ENCODE results near the gene SCLT1.

DNA sequence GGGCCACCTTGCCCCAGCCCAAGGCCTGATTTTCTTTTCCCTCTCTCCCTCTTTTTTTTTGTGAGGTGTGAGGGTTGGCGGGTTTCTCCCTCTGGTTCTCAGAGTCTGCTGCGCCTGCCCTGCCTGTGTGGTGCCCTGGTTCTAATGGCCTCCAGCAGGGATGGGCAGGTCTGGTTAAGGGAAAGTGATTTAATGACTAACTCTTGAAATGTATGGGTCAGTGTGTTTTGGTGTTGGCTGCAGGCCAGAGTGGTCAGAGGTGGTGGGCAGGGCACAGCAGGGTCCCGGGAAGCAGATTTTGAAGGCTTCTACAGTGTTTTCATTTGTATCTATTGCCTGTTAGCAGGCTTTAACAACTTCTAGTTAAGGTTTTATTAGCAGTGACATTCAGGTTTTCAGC is 244.9 kb downstream of the SCLT1 start:
- TF ChIP-seq GATA2 (IDR thresholded peaks at IDR 0.05; ENCODE audit: low read depth, low read length) (no peak), GATA3 (IDR thresholded peaks at IDR 0.05; ENCODE audit: low read depth, low read length) (no peak)

All from SH-SY5Y (cell line).